ENCODE measurements around the gene MPHOSPH9. TPM values are rescaled to one million over a fixed set of nuclear protein-coding genes. Genes with fewer than 3 reads are reported as not detected.

MPHOSPH9 gene
- total RNA-seq, 1 experiment from 2014 or later = 40.4 TPM

- DNase-seq (ENCODE audit: unreplicated experiment) = no peak
- no TSS peak for BruUV-seq (replicated peaks)
- Mint-ChIP-seq H3K27me3 (ENCODE audit: insufficient read depth, unreplicated experiment) (no peaks in the 10 kb centered on the region), H3K36me3 (ENCODE audit: insufficient read depth, unreplicated experiment) (no peaks in the 10 kb centered on the region), H3K27ac (ENCODE audit: low read depth, unreplicated experiment) (peak overlapping the region; percentile 78), H3K9me3 (ENCODE audit: unreplicated experiment) (no peaks in the 10 kb centered on the region), H3K4me3 (ENCODE audit: unreplicated experiment) (no peak overlapping the region), H3K4me1 (ENCODE audit: insufficient read depth, unreplicated experiment) (peaks cover 10% of the 10 kb centered on the region)
- intact Hi-C loops (cut with micrococcal nuclease) = loop anchor here (5.0 kb wide), 1 partner anchor 40 kb away; no protein-coding TSS in a partner anchor
- POLR2A ChIA-PET = interaction anchor here (0.6 to 1.7 kb wide), 3 partner anchors 40 to 106 kb away, joined by 3 to 6 read pairs (median 4); partner anchors contain the start of genes MPHOSPH9 and MTRFR
- CTCF ChIA-PET = interaction anchor here (0.7 to 1.6 kb wide), 2 partner anchors 11 to 83 kb away, joined by 4 to 6 read pairs; no protein-coding TSS in a partner anchor
- TF ChIP-seq, protein P1, sequence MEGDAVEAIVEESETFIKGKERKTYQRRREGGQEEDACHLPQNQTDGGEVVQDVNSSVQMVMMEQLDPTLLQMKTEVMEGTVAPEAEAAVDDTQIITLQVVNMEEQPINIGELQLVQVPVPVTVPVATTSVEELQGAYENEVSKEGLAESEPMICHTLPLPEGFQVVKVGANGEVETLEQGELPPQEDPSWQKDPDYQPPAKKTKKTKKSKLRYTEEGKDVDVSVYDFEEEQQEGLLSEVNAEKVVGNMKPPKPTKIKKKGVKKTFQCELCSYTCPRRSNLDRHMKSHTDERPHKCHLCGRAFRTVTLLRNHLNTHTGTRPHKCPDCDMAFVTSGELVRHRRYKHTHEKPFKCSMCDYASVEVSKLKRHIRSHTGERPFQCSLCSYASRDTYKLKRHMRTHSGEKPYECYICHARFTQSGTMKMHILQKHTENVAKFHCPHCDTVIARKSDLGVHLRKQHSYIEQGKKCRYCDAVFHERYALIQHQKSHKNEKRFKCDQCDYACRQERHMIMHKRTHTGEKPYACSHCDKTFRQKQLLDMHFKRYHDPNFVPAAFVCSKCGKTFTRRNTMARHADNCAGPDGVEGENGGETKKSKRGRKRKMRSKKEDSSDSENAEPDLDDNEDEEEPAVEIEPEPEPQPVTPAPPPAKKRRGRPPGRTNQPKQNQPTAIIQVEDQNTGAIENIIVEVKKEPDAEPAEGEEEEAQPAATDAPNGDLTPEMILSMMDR (IDR thresholded peaks at IDR 0.05; ENCODE audit: unreplicated experiment) = no peak
Observed at GRCh38 chr12:123127182-123127495, 105.8 kb downstream of the MPHOSPH9 start.

GRCh38 chr12:123126294-123127181 lies 106.4 kb downstream of the MPHOSPH9 start:
- ChIA-PET POLR2A (interaction anchor here (0.5 to 1.7 kb wide), 5 partner anchors 40 to 1663 kb away, joined by 3 to 6 read pairs (median 4); partner anchors contain the start of genes MPHOSPH9 and MTRFR), CTCF (interaction anchor here (0.6 to 1.6 kb wide), 3 partner anchors 11 to 82 kb away, joined by 4 to 6 read pairs (median 4); no protein-coding TSS in a partner anchor)
- H3K36me3 Mint-ChIP-seq (ENCODE audit: insufficient read depth, unreplicated experiment) = no peaks in the 10 kb centered on the region
- intact Hi-C loops (cut with micrococcal nuclease) = loop anchor here (5.0 kb wide), 1 partner anchor 39 kb away; no protein-coding TSS in a partner anchor
- peak; percentile 92 for DNase-seq (ENCODE audit: unreplicated experiment)
- peaks cover 10% of the 10 kb centered on the region for H3K4me1 Mint-ChIP-seq (ENCODE audit: insufficient read depth, unreplicated experiment)
- peak overlapping the region; percentile 78 for H3K27ac Mint-ChIP-seq (ENCODE audit: low read depth, unreplicated experiment)
- H3K4me3 Mint-ChIP-seq (ENCODE audit: unreplicated experiment) = no peak overlapping the region
- BruUV-seq (replicated peaks) = no TSS peak
- H3K27me3 Mint-ChIP-seq (ENCODE audit: insufficient read depth, unreplicated experiment) = no peaks in the 10 kb centered on the region
- TF ChIP-seq, protein P1 (IDR thresholded peaks at IDR 0.05; ENCODE audit: unreplicated experiment) = no peak
- H3K9me3 Mint-ChIP-seq (ENCODE audit: unreplicated experiment) = no peaks in the 10 kb centered on the region

GRCh38 chr12:123122626-123123025 lies 110.3 kb downstream of the MPHOSPH9 start:
- H3K27me3 Mint-ChIP-seq (ENCODE audit: insufficient read depth, unreplicated experiment) = no peaks in the 10 kb centered on the region
- no peaks in the 10 kb centered on the region for H3K9me3 Mint-ChIP-seq (ENCODE audit: unreplicated experiment)
- no peak overlapping the region for H3K27ac Mint-ChIP-seq (ENCODE audit: low read depth, unreplicated experiment)
- peaks cover 10% of the 10 kb centered on the region for H3K4me1 Mint-ChIP-seq (ENCODE audit: insufficient read depth, unreplicated experiment)
- ChIA-PET CTCF (no interaction called here), POLR2A (interaction anchor here (0.5 to 1.2 kb wide), 2 partner anchors 53 to 110 kb away, joined by 3 to 7 read pairs; partner anchors contain the start of genes MPHOSPH9 and MTRFR)
- DNase-seq (ENCODE audit: unreplicated experiment) = no peak
- no peaks in the 10 kb centered on the region for H3K36me3 Mint-ChIP-seq (ENCODE audit: insufficient read depth, unreplicated experiment)
- intact Hi-C loops (cut with micrococcal nuclease) = no loop called here
- no peak overlapping the region for H3K4me3 Mint-ChIP-seq (ENCODE audit: unreplicated experiment)
- no TSS peak for BruUV-seq (replicated peaks)
- TF ChIP-seq, protein P1 (IDR thresholded peaks at IDR 0.05; ENCODE audit: unreplicated experiment) = no peak

- Mint-ChIP-seq H3K9me3 (ENCODE audit: unreplicated experiment) (no peaks in the 10 kb centered on the region), H3K27me3 (ENCODE audit: insufficient read depth, unreplicated experiment) (no peaks in the 10 kb centered on the region), H3K4me1 (ENCODE audit: insufficient read depth, unreplicated experiment) (peaks cover 8% of the 10 kb centered on the region), H3K36me3 (ENCODE audit: insufficient read depth, unreplicated experiment) (no peaks in the 10 kb centered on the region), H3K27ac (ENCODE audit: low read depth, unreplicated experiment) (no peak overlapping the region), H3K4me3 (ENCODE audit: unreplicated experiment) (no peak overlapping the region)
- intact Hi-C loops (cut with micrococcal nuclease) = no loop called here
- DNase-seq (ENCODE audit: unreplicated experiment) = no peak
- TF ChIP-seq, protein P1 (IDR thresholded peaks at IDR 0.05; ENCODE audit: unreplicated experiment) = no peak
- CTCF ChIA-PET = interaction anchor here (0.6 kb wide), 1 partner anchor 533 kb away, joined by 3 read pairs; no protein-coding TSS in a partner anchor
- POLR2A ChIA-PET = interaction anchor here (0.6 kb wide), 1 partner anchor 21 kb away, joined by 3 read pairs; no protein-coding TSS in a partner anchor
- no TSS peak for BruUV-seq (replicated peaks)
Observed at GRCh38 chr12:123121670-123122069, 111.3 kb downstream of the MPHOSPH9 start.

All from MCF 10A (cell line).